Stimulated activated memory B cell treated with anti-CD40 and anti-IgM and Interleukin-4, amounts not matched to agents 10 μg/mL and 1 μg/mL and 100 μg/mL, for 72 hours (primary cell): ENCODE data around the gene PDGFD.
A peak's percentile ranks its signal among the peaks of the same experiment; 100 is the strongest.

Experiments
- ATAC-seq: fragments of 150-1000 bp; cut with Tn5 transposase; 2 replicates; pipeline ENCODE4 v1.10.0; 2021
- H3K27ac Mint-ChIP-seq: one replicate; pipeline ENCODE4 v1.8.0; 2022; ENCODE audit warnings: mild to moderate bottlenecking, mixed read lengths
- H3K27me3 Mint-ChIP-seq: one replicate; pipeline ENCODE4 v1.8.0; 2022; ENCODE audit warnings: mixed read lengths
- H3K36me3 Mint-ChIP-seq: one replicate; pipeline ENCODE4 v1.8.0; 2022; ENCODE audit warnings: mixed read lengths
- H3K4me1 Mint-ChIP-seq: one replicate; pipeline ENCODE4 v1.8.0; 2022; ENCODE audit warnings: mixed read lengths
- H3K4me3 Mint-ChIP-seq: one replicate; pipeline ENCODE4 v1.8.0; 2022; ENCODE audit warnings: mild to moderate bottlenecking, moderate library complexity, mixed read lengths
- H3K9me3 Mint-ChIP-seq: one replicate; pipeline ENCODE4 v1.8.0; 2022; ENCODE audit warnings: mixed read lengths

The PDGFD gene

GRCh38 chr11:104152941-104153505, 10.9 kb downstream of the PDGFD start:
- Mint-ChIP-seq H3K9me3 (no peaks in the 10 kb centered on the region), H3K4me3 (no peak overlapping the region), H3K27ac (no peak overlapping the region), H3K4me1 (peaks cover 5% of the 10 kb centered on the region), H3K36me3 (no peaks in the 10 kb centered on the region), H3K27me3 (no peaks in the 10 kb centered on the region)
- ATAC-seq = no peak

GRCh38 chr11:104151404-104152204, 12.3 kb downstream of the PDGFD start:
- H3K4me3 Mint-ChIP-seq = no peak overlapping the region
- H3K36me3 Mint-ChIP-seq = no peaks in the 10 kb centered on the region
- ATAC-seq = no peak
- no peak overlapping the region for H3K27ac Mint-ChIP-seq
- H3K4me1 Mint-ChIP-seq = peaks cover 5% of the 10 kb centered on the region
- H3K9me3 Mint-ChIP-seq = no peaks in the 10 kb centered on the region
- H3K27me3 Mint-ChIP-seq = no peaks in the 10 kb centered on the region

GRCh38 chr11:104148706-104149105, 15.2 kb downstream of the PDGFD start:
- no peak overlapping the region for H3K27ac Mint-ChIP-seq
- no peak for ATAC-seq
- no peak overlapping the region for H3K4me3 Mint-ChIP-seq
- peaks cover 5% of the 10 kb centered on the region for H3K4me1 Mint-ChIP-seq
- H3K9me3 Mint-ChIP-seq = no peaks in the 10 kb centered on the region
- no peaks in the 10 kb centered on the region for H3K27me3 Mint-ChIP-seq
- H3K36me3 Mint-ChIP-seq = no peaks in the 10 kb centered on the region

GRCh38 chr11:104148074-104148473, 15.9 kb downstream of the PDGFD start:
- peaks cover 3% of the 10 kb centered on the region for H3K4me1 Mint-ChIP-seq
- H3K4me3 Mint-ChIP-seq = no peak overlapping the region
- ATAC-seq = no peak
- no peaks in the 10 kb centered on the region for H3K27me3 Mint-ChIP-seq
- no peaks in the 10 kb centered on the region for H3K36me3 Mint-ChIP-seq
- no peaks in the 10 kb centered on the region for H3K9me3 Mint-ChIP-seq
- H3K27ac Mint-ChIP-seq = no peak overlapping the region

GRCh38 chr11:104146943-104147342, 17.0 kb downstream of the PDGFD start:
- H3K4me1 Mint-ChIP-seq = no peaks in the 10 kb centered on the region
- H3K36me3 Mint-ChIP-seq = no peaks in the 10 kb centered on the region
- no peak for ATAC-seq
- no peaks in the 10 kb centered on the region for H3K27me3 Mint-ChIP-seq
- H3K9me3 Mint-ChIP-seq = no peaks in the 10 kb centered on the region
- H3K4me3 Mint-ChIP-seq = no peak overlapping the region
- no peak overlapping the region for H3K27ac Mint-ChIP-seq

GRCh38 chr11:104146421-104146820, 17.5 kb downstream of the PDGFD start:
- no peaks in the 10 kb centered on the region for H3K27me3 Mint-ChIP-seq
- no peaks in the 10 kb centered on the region for H3K4me1 Mint-ChIP-seq
- no peak overlapping the region for H3K4me3 Mint-ChIP-seq
- H3K36me3 Mint-ChIP-seq = no peaks in the 10 kb centered on the region
- no peak for ATAC-seq
- no peak overlapping the region for H3K27ac Mint-ChIP-seq
- no peaks in the 10 kb centered on the region for H3K9me3 Mint-ChIP-seq

GRCh38 chr11:104145062-104145461, 18.9 kb downstream of the PDGFD start:
- no peak for ATAC-seq
- H3K9me3 Mint-ChIP-seq = no peaks in the 10 kb centered on the region
- H3K27me3 Mint-ChIP-seq = no peaks in the 10 kb centered on the region
- H3K4me3 Mint-ChIP-seq = no peak overlapping the region
- no peak overlapping the region for H3K27ac Mint-ChIP-seq
- no peaks in the 10 kb centered on the region for H3K36me3 Mint-ChIP-seq
- no peaks in the 10 kb centered on the region for H3K4me1 Mint-ChIP-seq

- Mint-ChIP-seq H3K4me1 (no peaks in the 10 kb centered on the region), H3K4me3 (no peak overlapping the region)
- no peak for ATAC-seq
Measured at GRCh38 chr11:104142698-104143097, 21.2 kb downstream of the PDGFD start.

GRCh38 chr11:104136861-104137260, 27.1 kb downstream of the PDGFD start:
- no peaks in the 10 kb centered on the region for H3K9me3 Mint-ChIP-seq
- no peaks in the 10 kb centered on the region for H3K4me1 Mint-ChIP-seq
- H3K27ac Mint-ChIP-seq = no peak overlapping the region
- no peaks in the 10 kb centered on the region for H3K27me3 Mint-ChIP-seq
- no peaks in the 10 kb centered on the region for H3K36me3 Mint-ChIP-seq
- H3K4me3 Mint-ChIP-seq = no peak overlapping the region
- ATAC-seq = no peak

More at GRCh38 chr11:104142698-104143097, 21.2 kb downstream of the PDGFD start:
- no peaks in the 10 kb centered on the region for H3K36me3 Mint-ChIP-seq
- H3K9me3 Mint-ChIP-seq = no peaks in the 10 kb centered on the region
- no peak overlapping the region for H3K27ac Mint-ChIP-seq
- no peaks in the 10 kb centered on the region for H3K27me3 Mint-ChIP-seq

GRCh38 chr11:104134745-104135144, 29.2 kb downstream of the PDGFD start:
- Mint-ChIP-seq H3K9me3 (no peaks in the 10 kb centered on the region), H3K4me1 (no peaks in the 10 kb centered on the region), H3K36me3 (no peaks in the 10 kb centered on the region), H3K27me3 (no peaks in the 10 kb centered on the region), H3K4me3 (no peak overlapping the region), H3K27ac (no peak overlapping the region)
- ATAC-seq = no peak

- Mint-ChIP-seq H3K27ac (no peak overlapping the region), H3K9me3 (no peaks in the 10 kb centered on the region), H3K4me3 (no peak overlapping the region), H3K27me3 (no peaks in the 10 kb centered on the region), H3K4me1 (no peaks in the 10 kb centered on the region), H3K36me3 (no peaks in the 10 kb centered on the region)
- peak; percentile 41 for ATAC-seq
Measured at GRCh38 chr11:104130161-104130560, 33.8 kb downstream of the PDGFD start.

GRCh38 chr11:104129145-104129544, 34.8 kb downstream of the PDGFD start:
- Mint-ChIP-seq H3K27me3 (no peaks in the 10 kb centered on the region), H3K36me3 (no peaks in the 10 kb centered on the region), H3K27ac (no peak overlapping the region), H3K4me1 (no peaks in the 10 kb centered on the region), H3K4me3 (no peak overlapping the region), H3K9me3 (no peaks in the 10 kb centered on the region)
- ATAC-seq = no peak

GRCh38 chr11:104127828-104128227, 36.1 kb downstream of the PDGFD start:
- no peaks in the 10 kb centered on the region for H3K36me3 Mint-ChIP-seq

GRCh38 chr11:104126464-104126863, 37.5 kb downstream of the PDGFD start:
- ATAC-seq = no peak
- Mint-ChIP-seq H3K27me3 (no peaks in the 10 kb centered on the region), H3K27ac (no peak overlapping the region)

More at GRCh38 chr11:104127828-104128227, 36.1 kb downstream of the PDGFD start:
- ATAC-seq = no peak
- H3K27ac Mint-ChIP-seq = no peak overlapping the region
- H3K4me1 Mint-ChIP-seq = no peaks in the 10 kb centered on the region
- no peaks in the 10 kb centered on the region for H3K27me3 Mint-ChIP-seq
- H3K4me3 Mint-ChIP-seq = no peak overlapping the region
- no peaks in the 10 kb centered on the region for H3K9me3 Mint-ChIP-seq

GRCh38 chr11:104124979-104125378, 39.0 kb downstream of the PDGFD start:
- Mint-ChIP-seq H3K9me3 (no peaks in the 10 kb centered on the region), H3K4me3 (no peak overlapping the region), H3K4me1 (no peaks in the 10 kb centered on the region), H3K27me3 (no peaks in the 10 kb centered on the region), H3K36me3 (no peaks in the 10 kb centered on the region), H3K27ac (no peak overlapping the region)
- ATAC-seq = no peak

More at GRCh38 chr11:104126464-104126863, 37.5 kb downstream of the PDGFD start:
- H3K9me3 Mint-ChIP-seq = no peaks in the 10 kb centered on the region
- no peaks in the 10 kb centered on the region for H3K36me3 Mint-ChIP-seq
- no peak overlapping the region for H3K4me3 Mint-ChIP-seq
- no peaks in the 10 kb centered on the region for H3K4me1 Mint-ChIP-seq

GRCh38 chr11:104122836-104123235, 41.1 kb downstream of the PDGFD start:
- no peaks in the 10 kb centered on the region for H3K9me3 Mint-ChIP-seq
- ATAC-seq = no peak
- H3K27ac Mint-ChIP-seq = no peak overlapping the region
- H3K36me3 Mint-ChIP-seq = no peaks in the 10 kb centered on the region
- H3K27me3 Mint-ChIP-seq = no peaks in the 10 kb centered on the region
- H3K4me3 Mint-ChIP-seq = no peak overlapping the region
- H3K4me1 Mint-ChIP-seq = no peaks in the 10 kb centered on the region
